Hypothalamus (tissue), 51 donors: ENCODE measurements around the gene EME1.
"Not testable (repeated sequence)": the region's sequence is repeated elsewhere in the genome, so short reads cannot be mapped to it uniquely, and the experiment has no call there.

Experiments
- DNase-seq, 51 donors: peaks; one replicate each; lab custom pipeline; 2025; lab: John Stamatoyannopoulos, UW

EME1 gene, protein sequence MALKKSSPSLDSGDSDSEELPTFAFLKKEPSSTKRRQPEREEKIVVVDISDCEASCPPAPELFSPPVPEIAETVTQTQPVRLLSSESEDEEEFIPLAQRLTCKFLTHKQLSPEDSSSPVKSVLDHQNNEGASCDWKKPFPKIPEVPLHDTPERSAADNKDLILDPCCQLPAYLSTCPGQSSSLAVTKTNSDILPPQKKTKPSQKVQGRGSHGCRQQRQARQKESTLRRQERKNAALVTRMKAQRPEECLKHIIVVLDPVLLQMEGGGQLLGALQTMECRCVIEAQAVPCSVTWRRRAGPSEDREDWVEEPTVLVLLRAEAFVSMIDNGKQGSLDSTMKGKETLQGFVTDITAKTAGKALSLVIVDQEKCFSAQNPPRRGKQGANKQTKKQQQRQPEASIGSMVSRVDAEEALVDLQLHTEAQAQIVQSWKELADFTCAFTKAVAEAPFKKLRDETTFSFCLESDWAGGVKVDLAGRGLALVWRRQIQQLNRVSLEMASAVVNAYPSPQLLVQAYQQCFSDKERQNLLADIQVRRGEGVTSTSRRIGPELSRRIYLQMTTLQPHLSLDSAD

DNA sequence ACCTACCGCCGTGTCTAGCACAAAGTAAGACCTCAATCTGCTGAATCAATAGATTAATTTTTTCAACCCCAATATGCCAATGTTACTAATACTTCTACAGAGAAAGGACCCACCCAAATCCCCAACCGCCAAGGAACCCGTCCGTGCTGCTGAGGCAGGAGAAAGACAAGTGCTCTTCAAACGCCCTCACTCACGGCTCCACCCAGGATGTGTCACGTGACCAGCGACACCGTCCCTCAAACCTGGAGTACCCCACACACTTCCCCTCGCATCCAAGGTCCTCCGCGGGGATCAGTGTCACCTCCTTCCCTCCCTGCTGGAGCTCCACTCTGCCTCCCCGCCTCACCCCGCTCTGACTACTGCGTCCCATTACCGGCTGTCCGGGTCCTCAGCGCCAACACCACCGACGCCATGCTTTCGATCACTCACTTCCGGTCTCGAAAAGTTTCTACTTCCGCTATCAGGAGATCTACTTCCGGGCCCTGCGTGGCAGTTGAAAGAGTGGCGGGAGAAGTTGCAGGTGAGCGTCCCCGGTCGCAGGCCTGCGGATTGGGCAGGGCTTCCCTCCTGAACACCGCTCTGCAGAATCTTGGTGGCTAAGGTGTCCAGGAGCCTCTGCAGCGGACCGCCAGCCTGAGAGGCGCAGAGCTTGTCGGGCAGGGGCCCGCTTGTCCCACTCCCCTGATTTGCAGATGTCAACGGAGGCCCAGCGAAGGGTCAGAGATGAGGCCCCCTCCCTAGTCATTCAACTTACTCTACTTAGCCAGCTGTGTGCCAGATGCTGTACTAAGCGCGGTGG, at the start of gene EME1, which contains the start of gene MRPL27:
EME1 (plus strand) TSS at position 472 of the 799 bp plus-strand sequence. CDS start 1,980 bp downstream, outside the sequence.
MRPL27 (minus strand) TSS at position 427 of the 799 bp plus-strand sequence; CDS start at position 413, 14 bp downstream.
- peak; percentile 53 to 99 (median 84) for DNase-seq

DNA sequence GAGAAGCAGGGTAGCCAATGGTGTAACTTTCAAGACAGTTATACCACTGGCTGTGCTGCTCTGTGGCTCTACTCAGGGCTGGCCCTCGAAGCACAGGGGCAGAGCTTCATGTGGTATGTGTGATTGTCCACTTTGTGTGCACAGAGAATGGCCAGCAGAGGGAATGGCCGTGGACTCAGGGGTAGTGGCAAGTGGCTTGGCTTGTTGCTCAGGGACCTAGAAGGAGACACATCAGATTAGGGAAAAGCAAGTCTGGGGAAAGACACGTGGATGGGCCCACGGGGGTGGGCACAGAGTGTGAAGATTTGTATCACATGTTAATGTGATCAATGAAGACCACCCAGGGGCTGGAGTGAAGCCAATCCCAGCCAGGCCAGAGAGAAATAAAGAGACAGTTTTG, 47.1 kb upstream of the EME1 start:
- DNase-seq, result no peak

DNA sequence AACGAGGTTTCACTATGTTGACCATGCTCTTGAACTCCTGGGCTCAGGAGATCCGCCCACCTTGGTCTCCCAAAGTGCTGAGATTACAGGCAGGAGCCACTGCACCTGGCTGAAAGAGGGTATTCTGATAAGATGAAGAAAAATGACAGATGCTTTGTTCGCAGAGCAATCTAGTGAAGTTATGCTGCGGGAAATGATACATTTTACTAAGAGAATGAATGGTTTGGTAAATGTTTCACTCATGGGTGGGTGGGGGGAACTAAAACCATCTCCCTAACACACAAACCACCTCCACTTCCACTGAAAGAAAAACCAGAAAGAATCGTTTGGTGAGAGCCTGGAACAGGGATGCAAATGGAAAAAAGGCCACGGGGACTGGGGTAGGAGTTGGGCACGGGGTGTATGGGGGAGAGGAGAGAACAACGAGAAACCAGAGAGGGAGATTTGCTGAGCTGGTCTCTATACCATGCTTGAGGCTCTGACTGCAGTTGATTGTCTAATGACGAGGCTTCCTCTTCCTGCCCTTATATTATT, 46.1 kb upstream of the EME1 start:
- no peak for DNase-seq

DNA sequence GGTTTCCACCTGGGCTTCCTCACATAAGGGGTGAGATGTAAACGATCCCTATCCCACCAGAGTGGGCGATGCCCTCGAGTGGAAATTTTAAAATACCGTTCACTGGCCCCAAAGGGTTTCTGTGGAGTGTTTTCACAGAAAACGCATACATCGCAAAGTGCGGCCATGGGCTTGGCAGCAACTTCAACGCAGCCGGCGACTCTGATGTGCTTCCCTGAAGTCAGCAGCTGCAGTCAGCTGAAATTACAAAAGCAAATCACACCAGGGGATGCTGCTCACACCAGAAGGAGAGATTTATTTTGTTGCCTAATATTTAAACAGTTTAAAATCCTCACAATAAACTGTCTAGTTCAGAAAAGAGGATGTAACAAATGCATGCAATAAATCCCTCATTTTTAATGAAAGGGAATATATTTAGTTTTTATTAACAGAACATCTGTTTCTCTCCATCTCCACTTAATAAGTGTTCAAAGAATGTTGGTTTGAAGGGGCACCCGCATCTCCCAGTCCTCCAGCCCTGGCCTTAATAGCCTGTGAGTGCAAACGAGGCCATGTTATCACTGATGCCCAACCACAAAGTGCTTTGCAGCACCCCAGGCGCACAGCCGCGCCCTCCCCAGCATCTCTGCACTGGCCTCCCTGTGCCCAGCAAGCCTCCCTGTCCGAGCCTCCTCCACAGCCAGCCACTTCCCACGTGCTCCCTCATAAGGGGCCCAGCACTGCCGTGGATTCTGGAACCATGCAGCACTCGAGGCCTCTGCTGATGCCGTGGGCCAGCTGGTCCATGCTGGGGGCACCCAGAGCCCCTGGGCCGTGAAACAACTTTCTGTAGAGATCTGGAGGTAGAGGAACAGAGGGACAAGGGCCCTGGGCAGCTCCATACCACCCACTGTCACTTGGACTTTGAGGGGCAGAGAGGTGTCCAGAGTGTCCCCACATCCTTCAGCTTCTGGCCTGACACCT, 44.4 kb upstream of the EME1 start:
- DNase-seq, result no peak

DNA sequence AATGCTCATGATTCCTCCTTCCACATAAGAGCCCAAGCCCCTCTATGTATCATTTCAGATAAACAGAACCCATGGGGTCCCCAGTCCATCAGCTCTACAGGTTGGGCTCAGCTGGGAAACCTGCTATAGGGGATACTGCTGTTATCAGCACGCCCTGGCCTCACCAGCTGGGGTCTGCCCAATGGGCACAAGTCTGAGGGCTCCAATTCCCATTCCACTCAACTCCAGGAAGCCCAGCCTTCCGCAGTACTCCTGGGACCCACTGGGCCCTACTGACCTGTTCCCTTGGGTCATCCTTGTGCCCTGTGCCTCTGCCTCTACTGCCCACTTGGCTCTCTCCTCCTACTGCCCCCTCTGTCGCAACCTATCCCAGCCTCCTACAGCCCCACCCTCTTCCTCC, 43.3 kb upstream of the EME1 start:
- DNase-seq, result no peak

DNA sequence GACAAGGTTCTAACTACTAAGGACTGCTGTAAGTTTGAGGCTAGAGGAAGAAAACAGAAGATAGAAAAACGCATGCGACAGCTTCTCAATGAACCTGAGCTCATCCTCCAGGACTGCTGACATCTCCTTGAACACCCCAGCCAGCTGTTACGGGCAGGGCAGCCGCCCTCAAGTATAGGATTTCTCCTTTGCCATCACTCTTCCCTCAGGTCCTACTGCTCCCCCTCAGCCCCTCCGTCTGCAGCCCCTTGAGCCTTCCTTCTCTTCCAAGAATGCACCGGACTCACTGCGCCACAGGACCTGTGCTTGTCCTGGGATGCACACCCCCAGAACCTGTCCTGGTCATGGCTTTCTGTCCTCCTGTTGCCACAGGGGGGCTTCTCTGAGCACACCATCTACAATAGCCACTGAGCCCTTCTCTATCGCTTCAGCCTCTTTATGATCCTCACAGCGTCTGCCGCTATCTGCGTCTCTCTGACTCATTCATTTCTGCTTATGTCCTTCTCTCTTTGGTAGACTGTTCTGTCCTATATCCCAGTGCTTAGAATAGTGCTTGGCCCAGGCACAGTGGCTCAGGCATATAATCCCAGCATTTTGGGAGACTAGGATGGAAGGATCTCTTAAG, 42.8 kb upstream of the EME1 start:
- DNase-seq, result no peak

DNA sequence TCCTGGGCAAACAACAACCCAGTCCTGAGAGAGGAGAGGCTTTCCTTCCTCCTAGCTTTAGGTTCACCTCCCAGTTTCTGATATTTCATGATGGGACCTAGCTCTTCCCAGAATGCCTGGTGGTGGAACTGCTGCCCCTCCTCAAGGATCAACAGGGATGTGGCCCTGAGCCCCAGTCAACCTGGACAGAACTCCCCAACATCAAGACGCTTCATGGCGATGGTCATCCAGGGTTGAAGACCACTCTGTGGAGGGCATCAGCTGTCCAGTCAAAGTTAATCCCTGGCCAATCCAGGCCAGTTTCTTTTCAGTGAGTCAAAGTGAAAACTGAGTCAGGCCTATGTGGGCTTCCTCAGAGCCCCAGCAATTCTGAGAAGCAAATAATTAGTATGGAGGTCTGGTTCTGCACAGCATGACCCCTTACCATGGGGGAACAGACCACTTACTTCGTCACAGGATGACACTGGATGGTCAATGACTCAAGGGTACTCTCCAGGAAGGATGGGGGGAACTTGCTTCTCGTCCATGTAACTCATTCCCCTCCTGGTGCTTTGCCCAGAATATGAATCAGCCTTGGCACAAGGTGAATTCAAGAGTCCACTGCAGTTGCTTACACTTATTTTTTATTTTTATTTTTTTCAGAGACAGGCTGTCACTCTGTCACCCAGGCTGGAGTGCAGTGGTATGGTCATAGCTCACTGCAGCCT, 41.8 kb upstream of the EME1 start:
- no peak for DNase-seq

DNA sequence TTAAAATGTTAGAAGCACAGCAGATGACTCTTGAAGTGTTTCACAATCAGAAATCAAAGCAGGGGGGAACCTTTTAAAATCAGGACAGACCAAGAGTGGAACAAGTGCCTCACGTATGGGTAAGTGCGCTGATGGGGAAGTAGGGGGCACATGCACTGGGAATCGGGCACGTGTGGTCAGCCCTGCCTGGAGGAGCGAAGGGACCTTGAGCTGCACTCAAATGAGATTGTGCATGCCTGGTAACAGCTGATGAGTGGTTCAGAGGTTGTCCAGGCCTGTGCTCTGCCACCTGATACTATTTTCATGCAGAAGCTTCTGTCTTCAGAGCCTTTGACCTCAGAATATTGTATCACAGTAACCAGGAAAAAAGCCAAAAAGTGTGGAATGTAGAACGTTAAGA, 40.8 kb upstream of the EME1 start:
- no peak for DNase-seq

DNA sequence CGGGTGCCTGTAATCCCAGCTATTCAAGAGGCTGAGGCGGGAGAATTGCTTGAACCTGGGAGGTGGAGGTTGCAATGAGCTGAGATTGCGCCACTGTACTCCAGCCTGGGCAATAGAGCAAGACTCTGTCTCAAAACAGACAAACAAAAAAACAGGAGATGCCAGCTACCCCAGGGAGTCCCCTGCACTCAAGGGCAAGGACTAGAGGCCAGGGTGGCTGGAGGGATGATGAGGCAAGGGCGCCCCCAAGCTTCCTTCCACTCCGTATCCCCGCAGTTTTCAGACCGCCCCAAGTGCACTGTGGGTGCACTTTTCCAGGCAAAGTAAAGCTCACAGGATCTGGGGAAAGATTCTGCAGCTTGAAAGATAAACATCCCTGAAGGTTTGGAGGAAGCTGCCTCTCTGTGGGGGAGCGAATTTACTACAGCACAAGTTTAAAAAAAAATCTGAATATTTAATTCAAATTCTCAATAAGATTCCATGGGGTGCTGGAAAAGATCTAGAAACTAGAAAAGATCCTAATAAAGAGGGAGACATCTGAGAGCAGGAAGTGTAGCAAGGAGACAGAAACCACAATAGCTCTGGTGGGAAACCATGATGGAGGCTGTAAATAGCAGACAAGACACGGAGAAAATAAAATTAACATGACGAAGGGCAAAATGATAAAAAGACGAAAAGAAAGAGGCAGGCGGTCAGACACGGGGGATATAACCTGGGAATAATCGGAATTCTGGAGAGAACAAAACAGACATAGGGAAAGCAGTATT, 39.6 kb upstream of the EME1 start:
- not testable (repeated sequence) for DNase-seq

DNA sequence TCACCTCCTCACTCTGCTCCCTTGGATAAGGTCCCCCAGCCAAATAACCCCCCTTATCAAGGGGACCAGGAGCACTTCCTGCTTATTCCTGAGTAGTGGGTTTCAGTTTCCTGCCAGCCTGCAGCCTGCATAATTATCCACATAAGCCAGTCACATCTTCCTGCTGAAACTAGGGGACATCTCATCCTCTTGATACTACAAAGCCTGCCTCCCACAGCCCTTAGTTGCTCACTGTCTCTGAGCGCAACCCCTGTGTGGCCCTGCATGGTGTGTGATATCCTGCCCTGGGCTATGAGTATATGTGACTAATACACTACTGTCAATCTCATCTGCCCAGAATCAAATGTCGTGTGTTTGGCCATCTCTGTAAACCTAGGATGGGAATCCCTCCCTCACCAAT, 35.1 kb upstream of the EME1 start:
- no peak for DNase-seq

DNA sequence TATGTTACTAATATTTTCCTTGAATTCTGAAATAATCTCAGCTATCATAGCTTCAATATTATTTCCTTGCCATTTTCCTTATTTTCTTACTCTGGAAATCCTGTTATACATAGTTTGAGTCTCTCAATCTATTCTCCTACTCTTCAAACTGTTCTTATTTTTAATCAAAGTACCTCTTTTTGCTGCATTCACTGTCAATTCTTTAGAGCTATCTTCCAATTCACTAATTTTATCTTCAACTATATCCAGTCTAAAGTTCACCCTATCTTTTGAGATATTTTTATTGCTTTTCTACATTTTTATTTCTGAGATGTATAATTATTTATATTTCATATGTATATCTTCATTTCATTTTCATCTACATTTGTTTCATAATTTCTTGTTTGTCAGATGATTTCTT, 34.4 kb upstream of the EME1 start:
- no peak for DNase-seq

DNA sequence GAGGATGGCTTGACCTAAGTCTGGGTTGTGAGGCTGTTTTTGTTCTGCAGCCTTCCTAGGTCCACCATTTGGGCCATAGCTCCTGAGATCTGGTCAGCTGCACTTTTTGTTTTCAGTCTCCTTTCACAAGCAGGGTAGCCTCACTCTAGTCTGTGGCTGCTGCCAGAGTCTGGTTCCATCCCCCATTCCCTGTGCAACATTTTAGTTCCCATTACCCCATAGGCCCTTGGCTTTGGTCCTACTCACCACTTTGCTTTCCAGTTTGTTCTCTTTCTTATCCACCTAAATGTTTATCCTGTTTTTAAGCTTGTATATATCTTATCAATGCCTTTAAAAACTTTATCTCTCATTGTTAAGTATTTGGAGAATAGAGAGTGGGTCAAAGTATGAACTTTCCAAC, 33.6 kb upstream of the EME1 start:
- DNase-seq, result no peak

DNA sequence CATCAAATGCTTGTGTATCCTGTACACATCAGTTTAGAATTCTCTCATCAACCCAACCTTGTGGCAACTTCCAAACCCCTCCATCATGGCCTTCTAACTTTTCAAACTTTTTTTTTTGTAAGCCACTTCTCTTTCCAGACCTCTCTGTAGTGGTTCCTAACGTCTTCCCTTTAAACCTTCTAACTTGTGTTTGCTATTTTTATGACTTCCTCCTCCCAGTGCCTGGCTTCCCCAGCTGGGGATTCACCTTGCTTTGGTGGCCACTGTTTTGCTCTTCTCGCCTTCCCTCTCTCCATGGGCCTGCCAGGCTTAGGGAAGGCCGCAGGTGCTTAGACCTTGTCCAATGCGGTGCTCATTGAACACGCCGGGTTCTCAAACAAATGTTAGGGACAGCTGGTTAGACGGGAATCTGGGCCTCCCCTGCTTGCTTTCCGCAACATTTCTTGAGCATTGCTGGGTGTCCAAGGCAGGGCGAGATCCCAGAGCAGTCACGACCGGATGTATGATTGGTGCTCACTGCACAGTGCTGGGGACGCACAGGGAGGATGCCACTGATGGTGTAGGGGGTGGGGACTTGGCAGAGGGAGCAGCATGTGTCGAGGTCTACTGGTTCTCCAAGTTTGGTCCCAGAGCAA, 28.2 kb upstream of the EME1 start:
- DNase-seq, result no peak

DNA sequence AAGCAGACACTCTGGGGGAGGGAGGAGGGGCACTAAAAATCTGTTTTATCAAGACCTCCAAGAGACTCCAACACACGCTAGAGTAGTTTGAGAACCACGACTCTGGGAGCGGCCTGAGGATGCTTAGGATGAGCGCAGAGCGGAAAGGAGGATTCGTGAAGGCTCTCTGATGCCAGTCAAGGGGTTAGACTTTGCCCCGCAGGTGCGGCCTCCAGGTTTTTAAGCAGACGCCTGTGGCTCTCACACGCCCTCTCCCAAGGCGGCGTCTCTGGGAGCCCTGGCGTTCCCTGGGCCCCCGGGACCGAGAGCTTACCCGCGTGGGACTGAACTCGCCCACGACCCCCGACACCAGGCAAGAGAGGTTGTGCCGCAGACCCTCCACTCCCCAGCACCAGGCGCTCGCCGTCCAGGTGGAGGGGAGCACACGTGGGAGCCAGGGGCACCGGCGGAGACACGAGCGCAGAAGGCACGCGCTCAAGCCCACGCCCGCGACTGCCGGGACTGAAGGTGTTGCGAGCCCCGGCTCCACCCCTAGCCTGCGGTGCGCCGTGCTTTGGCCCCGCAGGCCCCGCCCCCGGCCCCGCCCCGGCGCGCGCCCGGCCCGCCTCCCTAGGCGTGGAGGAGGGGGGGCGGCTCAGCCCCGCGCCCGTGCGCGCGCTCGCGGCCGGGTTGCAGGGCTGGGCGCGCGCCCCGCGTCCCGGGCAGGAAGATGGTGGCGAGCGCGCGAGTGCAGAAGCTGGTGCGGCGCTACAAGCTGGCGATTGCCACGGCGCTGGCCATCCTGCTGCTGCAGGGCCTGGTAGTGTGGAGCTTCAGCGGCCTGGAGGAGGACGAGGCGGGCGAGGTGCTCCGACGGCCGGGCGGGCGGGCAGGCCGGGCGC, 27.4 kb upstream of the EME1 start, which contains the start of gene XYLT2:
XYLT2 (plus strand) TSS at position 695 of the 881 bp plus-strand sequence; CDS start at position 710, 15 bp downstream.
- DNase-seq, result peak in 48 of 51 donors; percentile 16 to 88 (median 56)

DNA sequence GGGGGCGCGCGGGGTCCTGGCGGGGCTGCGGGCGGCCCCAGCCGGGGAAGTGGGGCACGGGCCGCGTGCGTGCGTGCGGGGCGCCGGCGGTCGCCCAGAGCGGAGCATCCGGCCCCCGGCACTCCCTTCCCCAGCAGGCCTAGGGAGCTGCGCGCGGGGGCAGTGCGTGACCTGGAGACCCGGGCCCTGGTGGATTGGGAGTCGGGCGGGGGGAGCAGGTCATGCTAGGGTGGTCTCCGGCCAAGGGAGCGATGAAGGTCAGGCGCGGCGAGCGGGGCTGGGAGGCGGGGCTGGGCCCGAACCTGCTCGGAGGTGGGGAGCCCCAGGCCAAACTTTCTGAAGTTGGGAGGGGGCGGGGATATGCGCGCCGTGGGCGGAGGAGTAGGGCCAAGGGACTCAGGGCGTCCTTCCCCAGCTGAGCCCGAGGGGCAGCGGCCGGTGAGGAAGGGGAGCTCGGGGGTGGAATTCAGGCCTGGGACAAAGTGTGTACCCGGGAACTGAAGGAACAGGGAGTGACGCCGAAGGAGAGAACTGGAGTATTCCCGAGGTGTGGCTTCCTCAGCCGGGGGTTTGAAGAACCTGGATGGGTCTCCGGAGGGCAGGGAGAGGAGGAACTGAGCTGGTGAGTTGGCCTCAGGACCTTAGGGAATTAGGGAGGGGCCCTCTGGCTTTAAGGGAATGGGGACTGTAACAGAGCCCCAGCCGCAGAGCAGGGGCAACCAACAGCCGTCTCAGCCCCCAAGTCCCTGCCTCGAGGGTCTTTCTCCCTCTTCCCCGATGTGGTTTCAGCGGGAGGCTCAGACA, 26.5 kb upstream of the EME1 start:
- DNase-seq, result peak in 10 of 51 donors; percentile 11 to 61 (median 40)
